ENCODE results near the gene HS3ST3A1.
A peak's percentile ranks its signal among the peaks of the same experiment; 100 is the strongest.

Gene HS3ST3A1

DNA sequence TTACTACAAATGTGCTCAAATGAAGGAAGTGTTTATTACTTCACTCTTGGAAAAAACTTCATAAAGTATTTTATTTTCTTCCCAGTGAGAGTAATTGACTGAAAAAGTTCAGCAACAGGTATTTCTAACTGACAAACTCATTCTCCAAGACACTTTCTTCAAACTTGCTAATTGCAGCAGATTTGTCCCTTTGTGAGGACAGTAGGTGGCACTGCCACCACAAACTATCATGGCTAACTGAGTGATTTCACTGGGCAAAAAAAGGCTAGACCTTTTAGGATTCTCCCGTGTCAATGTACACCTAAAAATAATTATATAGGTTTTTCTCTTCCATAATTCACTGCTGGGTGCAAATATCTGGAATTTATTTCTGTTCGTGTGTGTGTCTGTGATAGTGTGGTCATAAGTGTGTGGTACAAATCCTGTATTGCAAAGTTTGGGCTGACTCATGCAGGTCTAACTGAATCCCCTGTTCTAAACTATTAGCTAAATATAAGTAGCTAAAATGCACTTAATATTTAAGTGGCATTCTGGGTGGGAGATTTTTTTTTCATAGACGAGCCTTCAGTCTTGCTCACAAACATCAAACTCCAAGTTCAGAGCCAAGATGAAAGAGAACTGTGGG is 3.9 kb downstream of the HS3ST3A1 start:
- no peak for DNase-seq

DNA sequence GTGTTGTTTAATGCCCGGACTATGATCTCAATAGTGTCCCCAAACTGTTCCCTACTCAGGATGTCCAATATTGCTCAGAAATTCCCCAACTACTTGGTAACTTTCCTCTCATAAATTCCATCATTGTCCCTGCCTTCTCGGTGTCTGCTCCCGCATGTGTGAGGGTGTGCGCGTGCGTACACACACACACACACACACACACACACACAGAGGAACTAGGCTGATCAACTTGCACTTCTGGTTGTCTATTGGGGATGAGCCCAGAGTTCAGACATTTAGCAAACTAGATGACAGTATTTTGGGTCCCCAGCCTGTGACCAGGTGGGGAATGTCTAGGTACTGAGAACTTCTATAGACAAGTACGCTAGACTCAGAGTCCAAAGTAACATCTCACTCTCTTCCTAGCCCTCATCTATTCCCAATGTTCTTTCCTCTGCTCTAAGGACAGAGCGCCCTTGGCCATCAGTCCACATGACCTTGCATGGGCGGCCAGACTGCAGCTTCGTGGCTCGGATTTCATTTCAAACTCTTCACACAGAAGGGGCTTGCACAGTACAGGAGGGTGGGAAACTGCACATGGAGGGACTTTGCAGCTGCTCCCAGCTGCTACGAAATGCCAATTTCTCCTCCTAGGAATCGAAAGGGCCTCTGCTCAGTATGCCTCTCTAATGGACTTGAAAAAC is 5.3 kb downstream of the HS3ST3A1 start:
- no peak for DNase-seq

- DNase-seq, result no peak
These were observed 6.2 kb downstream of the HS3ST3A1 start for GRCh38 chr17:13595599-13595899.

DNA sequence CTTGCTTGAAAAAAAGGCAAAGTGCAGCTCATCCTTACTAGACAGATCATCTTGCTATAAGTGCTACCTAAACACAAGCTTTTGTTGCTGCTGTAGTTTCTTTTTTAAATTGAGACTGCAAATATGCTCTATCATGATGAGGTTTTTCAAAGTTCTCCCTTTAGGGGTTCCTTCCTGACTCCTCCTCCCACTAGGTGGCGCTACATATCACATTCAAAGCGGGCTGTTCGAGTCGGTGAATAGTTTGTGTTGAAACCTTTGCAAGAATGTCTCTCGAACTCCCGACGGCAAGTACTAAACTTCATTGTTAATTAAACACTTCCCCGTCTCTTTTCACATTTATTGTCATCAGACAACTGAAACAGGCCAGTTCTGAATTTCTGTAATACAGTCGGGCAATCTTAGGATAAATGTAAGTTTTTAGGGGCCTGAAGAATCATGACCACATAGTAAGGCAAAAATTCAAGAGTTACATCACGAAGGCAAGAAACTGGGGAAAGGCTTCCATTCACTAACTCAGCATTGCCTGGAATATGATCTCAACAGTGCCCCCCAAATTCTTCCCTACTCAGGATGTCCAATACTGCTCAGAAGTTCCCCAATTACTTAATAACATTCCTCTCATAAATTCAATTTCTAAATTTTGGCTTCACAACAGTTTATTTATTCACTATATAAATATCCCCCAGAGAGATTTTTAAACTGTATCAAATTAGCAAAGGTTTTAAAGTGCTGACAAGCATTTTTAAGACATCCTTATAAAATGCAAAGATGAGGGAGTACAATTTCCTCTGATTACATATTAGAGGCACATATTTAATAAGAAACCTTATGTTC is 6.7 kb downstream of the HS3ST3A1 start:
- DNase-seq, result peak; percentile 69

- DNase-seq, result no peak
These were observed 7.4 kb downstream of the HS3ST3A1 start for GRCh38 chr17:13594310-13594709.

DNA sequence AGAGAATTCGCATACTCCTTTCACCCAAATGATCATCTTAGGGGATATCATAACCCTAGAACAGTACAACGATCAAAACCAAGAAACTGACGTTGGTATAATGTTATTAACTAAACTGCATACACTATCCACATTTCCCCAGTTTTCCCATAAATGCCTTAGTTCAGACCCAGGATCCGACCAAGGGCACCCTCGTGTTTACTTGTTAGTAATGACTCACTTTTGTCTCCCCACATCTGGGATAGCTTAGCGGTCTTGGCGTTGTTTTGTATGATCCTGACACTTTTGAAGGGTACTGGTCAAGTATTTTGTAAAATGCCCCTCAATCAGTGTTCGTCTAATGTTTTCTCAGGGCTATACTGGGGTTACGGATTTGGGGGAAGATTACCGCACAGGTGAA is 8.0 kb downstream of the HS3ST3A1 start:
- DNase-seq, result no peak

DNA sequence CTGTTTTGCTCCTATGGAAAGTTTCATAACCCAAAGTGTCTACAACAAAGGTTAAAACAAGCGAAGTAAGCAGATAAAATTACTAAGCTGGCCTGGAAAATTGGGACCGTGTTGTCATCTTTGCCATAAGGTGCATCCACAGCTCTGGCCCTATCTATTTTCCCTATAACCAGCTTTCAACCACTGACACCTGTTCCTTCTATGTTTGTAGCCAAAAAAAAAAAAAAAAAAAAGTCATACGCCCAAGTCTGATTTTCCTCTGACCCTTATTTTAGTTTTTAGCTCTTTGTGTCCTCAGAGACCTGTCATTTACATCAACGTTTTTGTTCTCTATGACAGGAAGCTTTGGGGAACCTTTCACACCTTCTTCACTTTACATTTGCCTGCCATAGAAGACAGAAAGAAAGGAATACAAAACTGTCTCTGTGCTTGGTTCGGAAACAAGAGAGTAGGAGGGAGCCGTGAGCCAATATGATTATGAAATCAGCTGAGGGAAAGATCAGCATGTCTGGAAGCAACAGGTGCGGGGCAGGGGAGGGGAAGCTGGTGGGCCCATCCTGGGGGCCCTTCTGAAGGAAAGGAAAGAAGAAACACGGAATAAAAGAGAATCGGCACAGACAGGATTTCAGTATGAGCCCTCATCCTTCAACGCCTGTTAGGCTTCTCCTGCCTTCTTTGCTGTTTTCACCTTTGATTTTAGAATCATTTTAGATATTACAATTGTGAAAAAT is 8.5 kb downstream of the HS3ST3A1 start:
- no peak for DNase-seq

DNA sequence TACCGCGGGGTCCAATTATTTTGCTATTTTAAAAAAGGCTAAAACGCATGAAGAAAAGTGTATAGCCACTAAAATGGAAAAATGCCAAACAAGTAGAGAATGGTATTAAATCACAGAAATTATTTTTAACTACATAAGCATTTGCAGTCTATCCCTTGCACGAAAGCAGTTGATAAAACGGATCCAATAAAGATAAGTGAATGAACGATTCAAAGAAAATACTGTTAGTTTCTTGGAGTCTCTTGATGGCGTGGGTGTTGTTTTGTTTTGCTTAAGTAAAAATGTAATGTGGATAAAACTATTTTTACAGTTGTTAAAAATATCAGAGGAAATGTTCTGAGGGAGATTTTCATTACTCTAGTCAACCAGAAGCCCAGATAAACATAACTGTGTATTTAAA is 9.3 kb downstream of the HS3ST3A1 start:
- no peak for DNase-seq

DNA sequence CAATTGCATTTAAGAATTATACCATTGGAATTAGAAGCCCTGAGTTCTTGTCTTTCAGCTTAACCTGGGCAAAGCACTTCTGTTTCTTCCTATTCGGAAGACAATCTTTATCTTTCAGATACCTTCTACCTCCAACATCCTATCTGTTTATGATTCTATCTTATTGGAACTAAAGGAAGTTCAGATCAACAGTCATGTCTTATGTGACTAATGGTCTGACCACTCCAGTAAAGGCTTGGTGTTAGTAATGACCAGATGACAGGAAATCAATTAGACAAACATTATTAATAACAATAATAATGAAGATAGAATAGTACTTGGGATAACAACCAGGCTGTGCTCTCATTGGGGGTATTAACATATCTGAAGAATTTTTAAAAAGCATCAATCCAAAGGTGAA is 11.3 kb downstream of the HS3ST3A1 start:
- no peak for DNase-seq

GRCh38 chr17:13589658-13590057 is 12.1 kb downstream of the HS3ST3A1 start:
- no peak for DNase-seq

DNA sequence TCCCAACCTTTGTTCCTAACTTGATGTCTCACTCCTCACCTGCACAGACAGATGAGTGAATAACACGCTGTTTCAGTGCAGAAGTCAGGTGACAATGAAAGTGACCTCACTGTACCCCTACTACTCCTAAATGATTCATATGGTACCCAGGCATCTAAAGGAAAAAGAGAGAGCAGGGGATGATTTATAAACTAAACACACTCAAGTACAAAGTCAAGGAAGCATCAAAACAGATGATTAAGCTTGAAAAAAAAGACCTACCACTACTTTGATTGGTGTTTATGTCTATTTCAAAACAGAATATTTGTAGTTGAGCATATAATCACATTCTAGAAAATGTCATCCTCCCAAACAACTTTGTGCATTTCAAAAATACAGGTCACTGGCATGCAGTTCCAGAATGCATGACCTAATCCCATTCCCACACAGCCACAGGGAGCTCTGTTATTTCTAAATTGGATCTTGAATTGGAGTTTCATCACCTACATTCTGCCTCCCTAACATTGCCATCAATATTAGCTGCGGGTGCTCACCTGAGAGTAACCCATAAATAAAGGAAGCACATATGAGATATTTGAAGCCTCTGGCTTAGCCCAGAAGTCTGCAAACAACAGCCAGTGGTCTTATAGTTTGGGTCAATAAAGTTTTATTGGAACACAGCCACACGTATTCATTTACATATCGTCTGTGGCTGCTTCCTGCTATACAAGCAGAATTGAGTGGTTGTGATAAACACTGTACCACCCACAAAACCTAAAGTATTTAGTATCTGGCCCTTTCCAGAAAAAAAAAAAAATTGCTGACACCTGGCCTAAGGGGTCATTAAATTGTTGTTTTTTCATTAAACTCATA is 14.0 kb downstream of the HS3ST3A1 start:
- DNase-seq, result no peak

DNA sequence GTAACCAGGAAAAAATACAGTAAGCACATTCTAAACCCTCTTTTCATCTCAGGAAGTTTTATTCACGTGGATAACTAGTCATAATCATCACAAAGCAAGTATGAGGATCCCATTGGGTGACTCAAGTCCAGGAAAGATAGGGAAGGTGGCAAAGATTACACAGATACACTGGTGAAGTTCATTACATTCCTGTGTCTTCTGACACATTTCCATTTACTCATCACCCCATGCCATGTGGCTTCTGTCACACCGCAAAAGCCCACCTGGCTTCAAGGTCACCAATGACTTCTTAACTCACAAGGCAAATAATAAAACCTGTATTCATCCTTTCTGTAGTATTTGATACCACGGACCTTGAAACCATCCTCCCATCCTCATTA is 17.0 kb downstream of the HS3ST3A1 start:
- no peak for DNase-seq

DNA sequence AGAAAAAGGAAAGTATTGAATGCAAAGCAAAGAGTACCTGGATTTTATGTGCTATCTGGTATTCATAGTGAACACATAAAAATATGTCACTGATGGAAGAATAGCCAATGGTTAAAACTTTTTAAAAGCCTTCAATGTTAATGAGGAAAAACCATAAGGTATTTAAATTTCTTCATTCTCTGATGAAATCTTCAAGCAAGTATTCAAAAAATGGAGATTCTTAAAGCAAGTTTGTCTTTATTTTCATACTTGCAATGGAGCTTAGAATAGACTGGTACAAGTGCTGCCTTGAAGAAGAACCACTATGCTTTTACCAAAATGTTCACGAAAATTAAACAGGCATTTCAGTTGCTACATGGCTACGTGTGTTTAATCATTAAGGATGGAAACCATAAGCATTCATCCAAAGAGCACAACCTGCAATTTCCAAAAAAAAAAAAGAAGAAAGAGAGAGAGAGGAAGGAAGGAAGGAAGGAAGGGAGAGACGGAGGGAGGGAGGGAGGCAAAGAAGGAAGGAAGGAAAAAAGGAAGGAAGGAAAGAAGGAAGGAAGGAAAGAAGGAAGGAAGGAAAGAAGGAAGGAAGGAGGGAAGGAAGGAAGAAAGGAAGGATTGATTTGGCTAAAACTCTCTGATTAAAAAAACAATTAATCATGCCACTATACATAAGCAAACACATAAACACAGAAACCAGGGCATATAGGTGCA is 17.6 kb downstream of the HS3ST3A1 start:
- no peak for DNase-seq

GRCh38 chr17:13582776-13583547 is 18.8 kb downstream of the HS3ST3A1 start:
- no peak for DNase-seq

- DNase-seq, result no peak
These were observed 19.8 kb downstream of the HS3ST3A1 start for GRCh38 chr17:13581925-13582324.

GRCh38 chr17:13580790-13581189 is 20.9 kb downstream of the HS3ST3A1 start:
- no peak for DNase-seq

DNA sequence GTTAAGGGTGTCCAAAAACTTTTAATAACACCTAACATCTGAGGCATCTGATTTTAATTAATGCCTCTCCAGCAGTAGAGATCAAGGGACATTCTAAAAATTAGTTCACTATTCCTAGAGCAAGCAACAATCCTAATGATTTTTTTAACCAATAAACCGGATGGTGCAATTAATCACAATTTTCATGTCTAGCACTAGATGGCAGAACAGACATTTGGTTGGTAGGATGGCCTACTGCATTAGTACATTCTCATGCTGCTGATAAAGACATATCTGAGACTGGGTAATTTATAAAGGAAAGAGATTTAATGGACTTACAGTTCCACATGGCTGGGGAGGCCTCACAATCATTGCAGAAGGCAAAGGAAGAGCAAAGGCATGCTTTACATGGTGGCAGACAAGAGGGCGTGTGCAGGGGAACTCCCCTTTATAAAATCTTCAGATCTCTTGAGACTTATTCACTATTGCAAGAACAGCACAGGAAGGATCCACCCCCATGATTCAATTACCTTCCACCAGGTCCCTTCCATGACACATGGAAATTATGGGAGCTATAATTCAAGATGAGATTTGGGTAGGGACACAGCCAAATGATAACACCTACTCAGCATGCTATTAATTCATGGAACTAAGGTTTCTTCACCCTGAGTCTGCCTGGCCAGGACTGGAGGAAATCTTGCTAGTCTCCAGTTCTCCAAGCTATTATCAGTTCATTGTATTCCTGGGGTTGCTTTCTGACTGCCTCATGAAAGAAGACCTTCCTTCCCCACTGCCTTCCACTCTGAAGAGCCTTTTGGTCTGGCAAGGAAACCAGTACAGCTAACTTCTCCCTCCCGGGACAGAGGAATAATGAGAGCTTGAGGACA is 24.8 kb downstream of the HS3ST3A1 start:
- no peak for DNase-seq

DNA sequence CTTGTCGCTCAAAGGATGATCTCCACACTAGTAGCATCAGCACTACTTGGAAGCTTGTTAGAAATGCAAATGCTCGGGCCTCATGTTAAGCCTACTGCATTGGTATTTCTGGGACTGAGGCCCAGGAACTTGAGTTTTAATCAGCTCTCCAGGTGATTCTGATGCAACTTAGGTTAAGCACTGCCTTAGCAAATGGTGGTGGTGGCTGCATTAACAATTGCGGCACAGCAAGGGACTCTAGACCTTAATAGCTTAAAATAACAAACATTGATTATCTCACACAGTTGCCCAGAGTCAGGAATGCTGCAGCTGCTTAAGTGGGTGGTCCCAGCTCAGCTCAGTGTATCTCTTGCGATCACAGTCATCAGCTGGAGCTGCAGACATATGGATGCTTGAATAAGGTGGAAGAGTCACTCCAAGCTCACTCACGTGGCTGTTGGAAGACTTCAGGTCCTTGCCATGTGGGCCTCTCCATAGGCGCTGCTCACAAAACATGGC is 25.8 kb downstream of the HS3ST3A1 start:
- no peak for DNase-seq

DNA sequence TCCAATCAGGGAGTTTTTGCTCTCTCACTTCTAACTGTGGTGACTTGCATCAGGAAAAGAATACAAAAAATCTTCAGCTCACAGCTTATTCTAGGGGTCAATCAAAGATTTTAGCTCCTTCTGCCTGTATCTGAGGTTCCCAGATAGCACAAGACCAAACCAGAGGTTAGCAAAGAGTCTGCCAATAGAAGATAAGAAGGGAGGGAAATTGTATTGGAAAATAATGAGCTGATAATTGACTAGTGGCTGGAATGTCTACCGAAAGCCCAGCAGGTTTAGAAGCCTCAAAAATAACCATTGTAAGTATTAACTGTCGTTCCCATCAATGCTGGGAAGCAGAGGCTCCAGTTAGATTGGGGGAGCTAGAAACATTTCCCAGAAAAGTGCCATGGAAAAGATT is 26.3 kb downstream of the HS3ST3A1 start:
- DNase-seq, result no peak

DNA sequence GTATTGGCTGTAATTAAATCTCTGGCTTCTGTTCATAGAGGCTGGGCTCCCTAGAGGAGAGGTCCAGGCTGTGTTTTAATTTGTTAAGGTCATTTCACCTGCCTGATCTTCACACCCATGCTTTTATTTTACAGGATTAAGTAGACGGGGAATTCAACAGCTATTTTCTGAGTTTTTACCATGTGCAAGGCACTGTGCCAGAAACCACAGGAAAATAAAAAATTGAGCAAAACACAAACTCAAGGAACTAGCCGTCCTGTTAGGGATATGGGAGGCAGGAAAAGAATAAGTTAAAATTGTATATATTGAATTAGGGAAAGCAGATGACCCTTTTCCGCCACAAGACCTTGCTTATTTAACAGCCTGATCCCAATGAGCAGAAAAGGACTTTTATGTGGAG is 29.1 kb downstream of the HS3ST3A1 start:
- no peak for DNase-seq

Data from amniotic stem cell (primary cell).